Heart right ventricle (tissue), 16 donors: ENCODE data around the gene SVEP1. TPM values are rescaled to one million over a fixed set of nuclear protein-coding genes. Genes with fewer than 3 reads are reported as not detected.
"Not testable (repeated sequence)": the region's sequence is repeated elsewhere in the genome, so short reads cannot be mapped to it uniquely, and the experiment has no call there.

Experiments
- ATAC-seq, 8 donors: fragments of 200-7000 bp; cut with Tn5 transposase; one replicate each; pipeline ENCODE4 v1.9.1; 2020; ENCODE audit warnings: mild to moderate bottlenecking in 8 of 8, moderate library complexity in 8 of 8, moderate number of reproducible peaks in 1 of 8
- DNase-seq, 2 donors: peaks; one replicate each; pipeline ENCODE4 v3.0.0-alpha.2; 2020
- H3K27ac ChIP-seq, 10 donors: fragments of 200-600 bp; sonication (generic) in 2 of 10; one replicate each; pipeline versions ENCODE4 v1.5.0 to v1.8.0; 2020 to 2022; ENCODE audit warnings: mild to moderate bottlenecking in 3 of 10
- H3K27me3 ChIP-seq, 7 donors: fragments of 200-600 bp; one replicate each; pipeline ENCODE4 v1.8.0; 2021 to 2022; ENCODE audit warnings: mild to moderate bottlenecking in 2 of 7
- H3K36me3 ChIP-seq, 9 donors: fragments of 200-600 bp; sonication (generic) in 1 of 9; one replicate each; pipeline versions ENCODE4 v1.5.0 to v1.8.0; 2020 to 2022; ENCODE audit warnings: mild to moderate bottlenecking in 2 of 9
- H3K4me1 ChIP-seq, 9 donors: fragments of 200-600 bp; sonication (generic) in 1 of 9; one replicate each; pipeline versions ENCODE4 v1.5.0 to v1.8.0; 2020 to 2022; ENCODE audit warnings: mild to moderate bottlenecking in 4 of 9
- H3K4me3 ChIP-seq, 10 donors: fragments of 200-600 bp; sonication (generic) in 2 of 10; one replicate each; pipeline versions ENCODE4 v1.5.0 to v1.8.0; 2020 to 2022; ENCODE audit warnings: mild to moderate bottlenecking in 7 of 10, moderate library complexity in 2 of 10
- H3K9me3 ChIP-seq, 11 donors: fragments of 200-600 bp in 10 of 11; sonication (generic) in 2 of 11; one replicate each; pipeline versions ENCODE4 v1.5.0 to v1.8.0; 2013 to 2022; ENCODE audit warnings: mild to moderate bottlenecking in 2 of 11, control low read depth in 1 of 11, moderate library complexity in 1 of 11
- CTCF ChIP-seq, 9 donors: fragments of 200-600 bp; sonication (generic) in 2 of 9; IDR thresholded peaks; one replicate each; pipeline versions ENCODE4 v1.5.0 to v1.8.0; 2021 to 2022; ENCODE audit warnings: antibody characterized with exemption in 9 of 9, mild to moderate bottlenecking in 5 of 9, moderate library complexity in 1 of 9
- WGBS, 2 donors: extraction: QIAGEN DNeasy Blood & Tissue Kit; methylation state at CpG; one replicate each; pipeline ENCODE4 v1.1.7; 2013; ENCODE audit warnings: inconsistent platforms in 1 of 2; 5-methylcytosine and 5-hydroxymethylcytosine counted together
- intact Hi-C, 10 donors: fragments of 100-400 bp; cut with DNase I; formaldehyde crosslinking; loops; one replicate each; pipeline versions ENCODE4 v1.11.1 to v1.14.2; 2022
- polyA plus RNA-seq, 2 donors: library from polyadenylated mRNA; stranded (reverse); fragments of 200-250 nt; gene quantifications; one replicate each; pipeline ENCODE4 v1.2.3, GENCODE V29; 2013
- total RNA-seq, 10 donors: library from RNA; stranded (reverse); fragmentation: NEBNext Ultra II Directional in 3 of 10; extraction: Animal tissue kit (Norgen Biotek cat#: 25700) in 3 of 10; gene quantifications; one replicate each; pipeline versions ENCODE4 v1.2.1 to v1.2.4, GENCODE V29; 2021 to 2023
- donor health status: Arrhythmogenic right ventricular cardiomyopathy.
- donor health status: ischemic (EF 13 %, LVEDD 7.1; RV severe dilation, severe dysfunction).
- donor health status: healthy with polysubstance abuse.
- donor health status: DM: no; HTN: yes; CAD: no.
- donor health status: DM: no; HTN: no; CAD: no.
- donor health status: ischemic (EF 25% LVEDD 6.9; RV normal size, moderate dysfunction).
- donor health status: ischemic (EF 25% LVEDD 5.7; RV mildly dilated, moderate dysfunction).
- donor health status: healthy.
- donor health status: DM: yes; HTN: yes; CAD: no.
- donor health status: Ischemic cardiomyopathy.
- donor health status: ischemic (EF 35%, LVEDD 5.7; RV mildly dilated, moderate dysfunction).
- donor health status: nonischemic (EF 11% LVEDD 7.7; RV severe dilation, severe dysfunction).
- donor health status: DM: yes; HTN: yes; CAD: no.
- donor health status: PGD.
- donor health status: ischemic (EF 29% LVEDD 5.4; RV normal size, mild dysfunction).
- donor health status: nonischemic (EF 23%, LVEDD 6.1; RV moderate dilation, normal function).

SVEP1 gene
- total and polyA plus RNA-seq, 12 donors: 0.66 to 16.4 (median 6.3) TPM

GRCh38 chr9:110404473-110404872 lies 175.1 kb downstream of the SVEP1 start:
- ATAC-seq (no peak), DNase-seq (no peak)
- intact Hi-C loops: no loop called here
- Histone ChIP-seq H3K4me1 (no peaks in the 10 kb centered on the region), H3K27ac (no peak overlapping the region), H3K9me3 (peaks cover 0 to under 1% (median 0%) of the 10 kb centered on the region in 11 donors), H3K4me3 (no peak overlapping the region), H3K36me3 (peaks cover 0 to 42% (median 0%) of the 10 kb centered on the region in 9 donors), H3K27me3 (peaks cover 0 to 3% (median 0%) of the 10 kb centered on the region in 7 donors)
- no peak for TF ChIP-seq CTCF (IDR thresholded peaks at IDR 0.05)
- 83 to 96% methylated on average over 4 of the region's 4 CpGs for WGBS, 2 donors

GRCh38 chr9:110399983-110400382 lies 179.6 kb downstream of the SVEP1 start:
- Histone ChIP-seq H3K9me3 (peaks cover 0 to 11% (median 0%) of the 10 kb centered on the region in 11 donors), H3K4me3 (no peak overlapping the region), H3K36me3 (peaks cover 0 to 26% (median 0%) of the 10 kb centered on the region in 9 donors), H3K27ac (no peak overlapping the region), H3K4me1 (no peaks in the 10 kb centered on the region), H3K27me3 (no peaks in the 10 kb centered on the region)
- intact Hi-C loops: no loop called here
- no peak for ATAC-seq
- no peak for TF ChIP-seq CTCF (IDR thresholded peaks at IDR 0.05)
- no peak for DNase-seq
- 48 to 95% methylated on average over 4 of the region's 4 CpGs for WGBS, 2 donors

GRCh38 chr9:110398992-110399391 lies 180.5 kb downstream of the SVEP1 start:
- DNase-seq, H3K4me1 ChIP-seq, H3K27me3 ChIP-seq, intact Hi-C loops, ATAC-seq, H3K27ac ChIP-seq, H3K4me3 ChIP-seq: not testable (repeated sequence)
- peaks cover 0 to 16% (median 0%) of the 10 kb centered on the region in 9 donors for H3K36me3 ChIP-seq
- H3K9me3 ChIP-seq: peaks cover 0 to 11% (median 0%) of the 10 kb centered on the region in 11 donors
- WGBS, 2 donors: 83 to 95% methylated on average over 1 of the region's 2 CpGs

GRCh38 chr9:110391826-110392485 lies 187.6 kb downstream of the SVEP1 start:
- Histone ChIP-seq H3K4me1 (no peaks in the 10 kb centered on the region), H3K9me3 (no peaks in the 10 kb centered on the region), H3K27me3 (no peaks in the 10 kb centered on the region), H3K36me3 (peaks cover 0 to 16% (median 0%) of the 10 kb centered on the region in 9 donors), H3K27ac (no peak overlapping the region), H3K4me3 (no peak overlapping the region)
- TF ChIP-seq CTCF (IDR thresholded peaks at IDR 0.05): no peak
- intact Hi-C loops: no loop called here
- DNase-seq (no peak), ATAC-seq (no peak)
- whole genome bisulfite sequencing, 2 donors: 46 to 84% methylated on average over 2 of the region's 2 CpGs

- WGBS, 2 donors: 60 to 62% methylated on average over 3 of the region's 3 CpGs
- intact Hi-C loops: no loop called here
Observed at GRCh38 chr9:110389148-110389750, 190.3 kb downstream of the SVEP1 start.

More at GRCh38 chr9:110389148-110389750, 190.3 kb downstream of the SVEP1 start:
- H3K36me3 ChIP-seq: peaks cover 0 to 42% (median 0%) of the 10 kb centered on the region in 9 donors
- ATAC-seq (no peak), DNase-seq (no peak)
- H3K27ac ChIP-seq: no peak overlapping the region
- no peak overlapping the region for H3K4me3 ChIP-seq
- TF ChIP-seq CTCF (IDR thresholded peaks at IDR 0.05): no peak
- H3K27me3 ChIP-seq: no peaks in the 10 kb centered on the region
- no peaks in the 10 kb centered on the region for H3K4me1 ChIP-seq
- no peaks in the 10 kb centered on the region for H3K9me3 ChIP-seq
